Right lobe of liver (tissue), 6 donors: ENCODE data around the gene EEF2K. TPM values are rescaled to one million over a fixed set of nuclear protein-coding genes. Genes with fewer than 3 reads are reported as not detected.

ENCODE experiments used
- ATAC-seq, 4 donors: fragments of 200-7000 bp; cut with Tn5 transposase; one replicate each; pipeline ENCODE4 v1.9.1; 2020; ENCODE audit warnings: mild to moderate bottlenecking in 4 of 4, moderate library complexity in 4 of 4
- DNase-seq, 3 donors: peaks; one replicate each; pipeline ENCODE4 v3.0.0-alpha.2; 2020
- H3K27ac ChIP-seq, 3 donors: fragments of 200-600 bp; one replicate each; pipeline ENCODE4 v1.8.0; 2022
- H3K27me3 ChIP-seq, 2 donors: fragments of 200-600 bp; one replicate each; pipeline ENCODE4 v1.8.0; 2022
- H3K36me3 ChIP-seq, 4 donors: fragments of 200-600 bp; sonication (generic) in 1 of 4; one replicate each; pipeline versions ENCODE4 v1.5.1 to v1.8.0; 2017 to 2022; ENCODE audit warnings: control low read depth in 1 of 4
- H3K4me1 ChIP-seq, 4 donors: fragments of 200-600 bp; sonication (generic) in 1 of 4; one replicate each; pipeline versions ENCODE4 v1.5.1 to v1.8.0; 2017 to 2022; ENCODE audit warnings: control low read depth in 1 of 4
- H3K4me3 ChIP-seq, 3 donors: fragments of 200-600 bp; one replicate each; pipeline ENCODE4 v1.8.0; 2022
- H3K9me3 ChIP-seq, 4 donors: fragments of 200-600 bp; sonication (generic) in 1 of 4; one replicate each; pipeline versions ENCODE4 v1.5.1 to v1.8.0; 2017 to 2022; ENCODE audit warnings: control low read depth in 1 of 4
- POLR2A ChIP-seq: fragments of 450-650 bp; IDR thresholded peaks from one replicate; pipeline ENCODE4 v1.6.1; 2017; ENCODE audit warnings: antibody characterized with exemption, mild to moderate bottlenecking
- WGBS: methylation state at CpG from one replicate; pipeline ENCODE4 v1.1.6; 2018; ENCODE audit warnings: low coverage, low lambda C conversion rate; ENCODE audit not compliant: insufficient coverage; ENCODE audit errors: missing lambda C conversion rate; 5-methylcytosine and 5-hydroxymethylcytosine counted together
- intact Hi-C, 2 donors: fragments of 100-400 bp; cut with DNase I; formaldehyde crosslinking; loops; one replicate each; pipeline versions ENCODE4 v1.11.2 to v1.14.1; 2022
- total RNA-seq, 6 experiments: library from RNA; depleted of rRNA in 2 of 6; stranded (reverse); fragments of >200 nt in 2 of 6; fragmentation: NEBNext Ultra II Directional in 3 of 6; extraction: Animal tissue kit (Norgen Biotek cat#: 25700) in 3 of 6; gene quantifications; one replicate each; pipeline versions ENCODE4 v1.1.0 to v1.2.4, GENCODE V29; 2016 to 2023
- TF ChIP-seq, protein P1 (sequence below), 4 donors: fragments of 200-600 bp in 3 of 4; fragments of 450-650 bp in 1 of 4; IDR thresholded peaks; one replicate each; pipeline versions ENCODE4 v1.5.1 to v1.8.0; 2016 to 2022; ENCODE audit warnings: antibody characterized with exemption in 4 of 4, mild to moderate bottlenecking in 2 of 4
- donor health status: DM: no; HTN: yes; CAD: no.
- donor health status: DM: no; HTN: no; CAD: no.
- donor health status: DM: no; HTN: no; CAD: no.
- donor health status: DM: no; HTN: yes; CAD: no.
- donor health status: DM: no; HTN: yes; CAD: no.

The EEF2K gene
- total RNA-seq, 6 experiments from 2014 or later: 10.0 to 17.5 (median 11.5) TPM

GRCh38 chr16:22308824-22309520, 102.9 kb downstream of the EEF2K start:
- no peak overlapping the region for H3K4me3 ChIP-seq
- no peak for TF ChIP-seq POLR2A
- TF ChIP-seq, protein P1, sequence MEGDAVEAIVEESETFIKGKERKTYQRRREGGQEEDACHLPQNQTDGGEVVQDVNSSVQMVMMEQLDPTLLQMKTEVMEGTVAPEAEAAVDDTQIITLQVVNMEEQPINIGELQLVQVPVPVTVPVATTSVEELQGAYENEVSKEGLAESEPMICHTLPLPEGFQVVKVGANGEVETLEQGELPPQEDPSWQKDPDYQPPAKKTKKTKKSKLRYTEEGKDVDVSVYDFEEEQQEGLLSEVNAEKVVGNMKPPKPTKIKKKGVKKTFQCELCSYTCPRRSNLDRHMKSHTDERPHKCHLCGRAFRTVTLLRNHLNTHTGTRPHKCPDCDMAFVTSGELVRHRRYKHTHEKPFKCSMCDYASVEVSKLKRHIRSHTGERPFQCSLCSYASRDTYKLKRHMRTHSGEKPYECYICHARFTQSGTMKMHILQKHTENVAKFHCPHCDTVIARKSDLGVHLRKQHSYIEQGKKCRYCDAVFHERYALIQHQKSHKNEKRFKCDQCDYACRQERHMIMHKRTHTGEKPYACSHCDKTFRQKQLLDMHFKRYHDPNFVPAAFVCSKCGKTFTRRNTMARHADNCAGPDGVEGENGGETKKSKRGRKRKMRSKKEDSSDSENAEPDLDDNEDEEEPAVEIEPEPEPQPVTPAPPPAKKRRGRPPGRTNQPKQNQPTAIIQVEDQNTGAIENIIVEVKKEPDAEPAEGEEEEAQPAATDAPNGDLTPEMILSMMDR (IDR thresholded peaks at IDR 0.05): no peak
- no peaks in the 10 kb centered on the region for H3K9me3 ChIP-seq
- intact Hi-C loops: no loop called here
- ATAC-seq (no peak), DNase-seq (no peak)
- WGBS: 83% methylated on average over 2 of the region's 24 CpGs
- H3K27ac ChIP-seq: no peak overlapping the region
- H3K4me1 ChIP-seq: no peaks in the 10 kb centered on the region
- H3K27me3 ChIP-seq: no peaks in the 10 kb centered on the region
- peaks cover 0 to 68% (median 20%) of the 10 kb centered on the region in 4 donors for H3K36me3 ChIP-seq

- intact Hi-C loops: loop anchor here in 1 of 2 donors (10.0 kb wide), 1 partner anchor 353 kb away; no protein-coding TSS in a partner anchor
- Histone ChIP-seq H3K36me3 (peaks cover 0 to 84% (median 16%) of the 10 kb centered on the region in 4 donors), H3K4me1 (no peaks in the 10 kb centered on the region), H3K27me3 (no peaks in the 10 kb centered on the region), H3K4me3 (no peak overlapping the region), H3K27ac (no peak overlapping the region), H3K9me3 (no peaks in the 10 kb centered on the region)
- ATAC-seq (no peak), DNase-seq (no peak)
- WGBS: 93% methylated on average over 3 of the region's 4 CpGs
- no peak for TF ChIP-seq POLR2A
- TF ChIP-seq, protein P1 (IDR thresholded peaks at IDR 0.05): no peak
Measured at GRCh38 chr16:22311520-22311919, 105.4 kb downstream of the EEF2K start.

GRCh38 chr16:22312897-22313781, 107.1 kb downstream of the EEF2K start:
- no peak overlapping the region for H3K4me3 ChIP-seq

GRCh38 chr16:22313876-22314470, 107.9 kb downstream of the EEF2K start:
- no peak overlapping the region for H3K4me3 ChIP-seq
- intact Hi-C loops: loop anchor here in 1 of 2 donors (10.0 kb wide), 1 partner anchor 351 kb away; no protein-coding TSS in a partner anchor
- H3K4me1 ChIP-seq: no peaks in the 10 kb centered on the region
- no peak overlapping the region for H3K27ac ChIP-seq
- H3K36me3 ChIP-seq: peaks cover 0 to 79% (median 12%) of the 10 kb centered on the region in 4 donors
- DNase-seq (peak in 2 of 3 donors; percentile 9 to 35), ATAC-seq (no peak)
- H3K27me3 ChIP-seq: no peaks in the 10 kb centered on the region
- WGBS: 93% methylated on average over 5 of the region's 10 CpGs
- no peak for TF ChIP-seq POLR2A
- TF ChIP-seq, protein P1 (IDR thresholded peaks at IDR 0.05): no peak
- H3K9me3 ChIP-seq: no peaks in the 10 kb centered on the region

More at GRCh38 chr16:22312897-22313781, 107.1 kb downstream of the EEF2K start:
- H3K36me3 ChIP-seq: peaks cover 0 to 82% (median 12%) of the 10 kb centered on the region in 4 donors
- intact Hi-C loops: loop anchor here in 1 of 2 donors (10.0 kb wide), 1 partner anchor 352 kb away; no protein-coding TSS in a partner anchor
- H3K27me3 ChIP-seq: no peaks in the 10 kb centered on the region
- ATAC-seq (no peak), DNase-seq (peak in 2 of 3 donors; percentile 11 to 33)
- WGBS: 89% methylated on average over 13 of the region's 23 CpGs
- TF ChIP-seq, protein P1 (IDR thresholded peaks at IDR 0.05): no peak
- no peak for TF ChIP-seq POLR2A
- H3K27ac ChIP-seq: no peak overlapping the region
- no peaks in the 10 kb centered on the region for H3K9me3 ChIP-seq
- H3K4me1 ChIP-seq: no peaks in the 10 kb centered on the region
